Measurements from ENCODE around the gene SLC51B.

Gene SLC51B

DNA sequence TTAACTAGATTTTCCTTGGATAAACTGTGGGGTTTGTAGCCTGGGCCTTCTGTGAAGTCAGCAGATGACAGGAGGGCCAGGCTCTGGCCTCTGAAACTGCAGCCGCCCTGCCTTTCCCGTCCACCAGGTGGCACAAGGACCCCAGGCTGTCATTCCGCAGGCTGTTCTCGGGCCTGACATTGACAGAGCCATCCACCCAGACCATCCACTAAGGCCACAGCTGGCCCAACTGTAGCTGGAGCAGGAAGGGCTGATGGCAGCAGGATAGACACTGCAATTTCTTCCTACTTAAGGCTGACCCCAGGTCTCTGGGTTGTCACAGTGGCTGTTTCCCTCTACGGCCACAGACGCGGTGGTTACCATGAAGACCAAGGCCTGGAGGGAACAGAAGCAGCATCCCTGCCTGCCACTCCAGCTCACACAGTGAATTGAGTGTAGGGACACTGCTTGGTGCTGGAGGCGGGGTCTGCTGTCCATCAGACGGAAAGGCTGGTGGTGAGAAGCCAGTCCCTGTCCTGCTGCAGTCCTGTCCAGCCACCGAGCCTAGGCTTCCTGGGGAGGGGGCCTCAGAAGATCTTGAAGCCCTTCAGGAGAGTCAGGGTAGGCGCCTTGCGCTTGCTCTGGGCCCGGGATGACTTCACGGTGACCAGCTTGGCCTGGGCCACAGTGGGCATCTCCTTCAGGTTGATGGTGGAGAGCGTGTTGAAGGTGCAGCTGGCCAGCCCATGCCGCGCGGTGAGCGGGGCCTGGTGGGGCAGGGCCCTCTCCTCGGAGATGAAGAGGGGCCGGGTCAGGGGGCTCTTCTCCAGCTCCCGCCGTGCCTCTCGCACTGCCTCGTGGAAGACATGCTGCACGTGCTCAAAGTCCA lies 9.4 kb downstream of the SLC51B start:
- Histone ChIP-seq H3K27me3 (ENCODE audit: insufficient read depth, insufficient read length) (no peaks in the 10 kb centered on the region), H3K4me1 (ENCODE audit: insufficient read depth, insufficient read length) (no peaks in the 10 kb centered on the region), H3K9me3 (ENCODE audit: insufficient read depth, low read length) (no peaks in the 10 kb centered on the region), H3K9ac (ENCODE audit: insufficient read length, low read depth) (no peak overlapping the region), H3K36me3 (ENCODE audit: insufficient read depth, insufficient read length, low read length) (peaks cover 85% of the 10 kb centered on the region), H3K4me3 (ENCODE audit: insufficient read length, low read depth) (no peak overlapping the region)
- DNase-seq (ENCODE audit: low read depth, low spot score), result peak; percentile 46
- no peak for TF ChIP-seq ZNF274 (IDR thresholded peaks at IDR 0.05; ENCODE audit: low read depth, low read length)
- no peak for TF ChIP-seq YY1 (IDR thresholded peaks at IDR 0.05; ENCODE audit: insufficient read depth, insufficient read length)
- no peak for TF ChIP-seq SUZ12 (IDR thresholded peaks at IDR 0.05; ENCODE audit: extremely low read depth, insufficient read depth, insufficient read length)

DNA sequence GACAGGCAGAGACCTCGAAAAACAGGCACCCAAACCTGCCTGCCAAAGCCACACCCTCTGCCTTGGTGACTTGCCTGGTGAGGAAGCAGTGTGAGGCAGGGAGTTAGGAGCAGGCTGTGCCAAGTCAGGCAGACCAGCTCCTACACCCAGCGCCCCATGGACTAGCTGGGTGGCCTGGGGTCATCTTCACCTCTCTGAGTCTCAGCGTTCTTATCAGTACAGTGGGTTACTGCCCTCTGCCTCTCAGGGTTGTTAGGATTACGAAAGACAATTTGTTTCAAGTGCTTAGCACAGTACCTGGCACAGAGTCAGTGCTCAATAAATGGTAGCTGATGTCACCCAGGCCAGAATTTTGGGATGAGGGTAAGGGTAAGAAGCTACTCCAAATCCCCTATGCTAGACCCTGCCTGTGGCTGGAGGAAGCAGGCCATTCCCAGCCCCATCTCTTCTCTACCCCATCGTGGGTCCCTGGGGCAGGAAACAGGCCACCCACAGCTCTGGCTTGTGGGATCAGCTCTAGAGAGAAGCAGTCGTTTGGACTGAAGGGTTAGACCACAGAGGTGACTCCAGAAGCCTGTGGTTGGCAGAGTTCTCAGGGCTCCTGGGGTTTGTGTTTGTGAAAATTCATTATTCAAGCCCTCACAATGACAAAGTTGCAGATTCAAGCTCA lies 10.1 kb downstream of the SLC51B start:
- H3K9ac ChIP-seq (ENCODE audit: insufficient read length, low read depth), result no peak overlapping the region
- no peaks in the 10 kb centered on the region for H3K4me1 ChIP-seq (ENCODE audit: insufficient read depth, insufficient read length)
- TF ChIP-seq ZNF274 (IDR thresholded peaks at IDR 0.05; ENCODE audit: low read depth, low read length) (no peak), YY1 (IDR thresholded peaks at IDR 0.05; ENCODE audit: insufficient read depth, insufficient read length) (no peak), SUZ12 (IDR thresholded peaks at IDR 0.05; ENCODE audit: extremely low read depth, insufficient read depth, insufficient read length) (no peak)
- peaks cover 84% of the 10 kb centered on the region for H3K36me3 ChIP-seq (ENCODE audit: insufficient read depth, insufficient read length, low read length)
- no peaks in the 10 kb centered on the region for H3K27me3 ChIP-seq (ENCODE audit: insufficient read depth, insufficient read length)
- DNase-seq (ENCODE audit: low read depth, low spot score), result no peak
- no peak overlapping the region for H3K4me3 ChIP-seq (ENCODE audit: insufficient read length, low read depth)
- H3K9me3 ChIP-seq (ENCODE audit: insufficient read depth, low read length), result no peaks in the 10 kb centered on the region

DNA sequence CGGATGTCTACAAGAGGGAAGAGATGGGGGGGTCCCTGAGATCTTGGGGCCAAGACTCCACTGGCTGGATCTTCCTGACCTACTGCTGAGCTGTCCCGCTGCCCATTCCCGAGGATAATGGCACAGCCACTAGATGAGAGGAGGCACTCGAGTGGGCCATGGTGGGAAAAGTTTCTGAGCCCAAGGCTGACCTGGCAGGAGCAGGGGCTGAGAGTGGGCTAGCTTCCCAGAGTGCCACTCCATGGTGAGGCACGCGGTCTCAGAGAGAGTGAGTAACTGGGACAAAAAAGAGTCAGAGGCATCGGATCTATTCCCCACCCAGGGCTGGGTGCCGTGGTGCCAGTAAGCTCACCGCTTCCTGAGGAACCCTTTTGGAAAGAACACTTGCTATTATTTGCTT lies 10.9 kb downstream of the SLC51B start:
- H3K4me1 ChIP-seq (ENCODE audit: insufficient read depth, insufficient read length), result peaks cover 3% of the 10 kb centered on the region
- peaks cover 91% of the 10 kb centered on the region for H3K36me3 ChIP-seq (ENCODE audit: insufficient read depth, insufficient read length, low read length)
- no peaks in the 10 kb centered on the region for H3K9me3 ChIP-seq (ENCODE audit: insufficient read depth, low read length)
- no peaks in the 10 kb centered on the region for H3K27me3 ChIP-seq (ENCODE audit: insufficient read depth, insufficient read length)
- H3K9ac ChIP-seq (ENCODE audit: insufficient read length, low read depth), result no peak overlapping the region
- no peak for TF ChIP-seq ZNF274 (IDR thresholded peaks at IDR 0.05; ENCODE audit: low read depth, low read length)
- TF ChIP-seq SUZ12 (IDR thresholded peaks at IDR 0.05; ENCODE audit: extremely low read depth, insufficient read depth, insufficient read length), result no peak
- TF ChIP-seq YY1 (IDR thresholded peaks at IDR 0.05; ENCODE audit: insufficient read depth, insufficient read length), result no peak
- no peak for DNase-seq (ENCODE audit: low read depth, low spot score)
- no peak overlapping the region for H3K4me3 ChIP-seq (ENCODE audit: insufficient read length, low read depth)

DNA sequence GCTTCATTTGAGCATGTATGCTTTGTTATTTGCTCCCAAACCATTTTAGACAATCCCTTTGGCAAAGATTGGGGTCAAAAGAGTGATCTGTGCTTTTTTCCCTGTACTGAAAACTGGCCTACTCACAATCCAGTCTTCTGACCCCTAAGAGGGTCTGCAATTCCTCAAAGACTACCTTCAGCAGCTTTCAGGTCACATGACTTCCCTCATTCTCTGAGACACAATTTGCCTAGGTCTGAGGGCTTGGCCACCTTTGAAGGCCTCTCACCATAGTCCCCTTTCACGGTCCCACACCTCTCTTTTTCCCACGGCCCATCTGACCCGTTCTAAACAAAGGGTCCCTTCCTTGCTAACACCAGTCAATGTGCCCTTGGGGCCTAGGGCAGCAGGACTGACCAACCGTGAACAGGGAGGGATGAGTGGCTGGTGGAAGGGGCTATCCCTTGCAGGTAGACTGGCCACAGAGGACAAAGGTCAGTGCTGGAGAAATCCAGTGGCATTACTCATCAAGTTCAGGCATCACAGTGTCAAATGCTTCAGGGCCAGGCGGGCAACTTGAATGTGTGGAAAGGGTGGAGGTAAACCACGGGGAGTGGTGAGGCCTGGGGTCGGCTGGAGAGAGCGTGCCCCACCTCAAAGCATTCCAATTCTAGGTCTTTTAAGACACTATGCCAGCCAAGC lies 11.8 kb downstream of the SLC51B start:
- TF ChIP-seq SUZ12 (IDR thresholded peaks at IDR 0.05; ENCODE audit: extremely low read depth, insufficient read depth, insufficient read length), result no peak
- TF ChIP-seq ZNF274 (IDR thresholded peaks at IDR 0.05; ENCODE audit: low read depth, low read length), result no peak
- TF ChIP-seq YY1 (IDR thresholded peaks at IDR 0.05; ENCODE audit: insufficient read depth, insufficient read length), result no peak

DNA sequence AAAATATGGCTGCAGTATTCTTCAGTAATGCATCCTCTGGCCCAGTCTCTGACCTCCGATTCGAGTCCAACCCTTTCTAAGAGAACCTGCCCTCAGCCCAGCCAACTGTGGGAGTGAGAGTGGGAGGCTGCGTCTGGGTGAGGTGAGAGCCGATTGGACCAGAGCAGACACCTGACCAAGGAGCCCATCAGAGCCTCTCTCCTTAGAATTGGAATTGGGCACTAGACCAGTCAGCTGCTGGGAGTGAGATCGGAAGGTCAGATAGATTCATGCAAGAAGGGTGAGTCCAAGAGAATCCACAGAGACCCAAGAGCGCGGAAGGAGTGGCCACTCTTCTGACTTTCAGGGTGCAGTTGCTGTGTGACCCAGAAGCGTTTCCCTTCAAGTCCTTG lies 12.4 kb downstream of the SLC51B start:
- H3K36me3 ChIP-seq (ENCODE audit: insufficient read depth, insufficient read length, low read length), result peaks cover 87% of the 10 kb centered on the region
- peaks cover 3% of the 10 kb centered on the region for H3K4me1 ChIP-seq (ENCODE audit: insufficient read depth, insufficient read length)
- no peaks in the 10 kb centered on the region for H3K9me3 ChIP-seq (ENCODE audit: insufficient read depth, low read length)
- no peak for DNase-seq (ENCODE audit: low read depth, low spot score)
- no peak for TF ChIP-seq ZNF274 (IDR thresholded peaks at IDR 0.05; ENCODE audit: low read depth, low read length)
- TF ChIP-seq SUZ12 (IDR thresholded peaks at IDR 0.05; ENCODE audit: extremely low read depth, insufficient read depth, insufficient read length), result no peak
- TF ChIP-seq YY1 (IDR thresholded peaks at IDR 0.05; ENCODE audit: insufficient read depth, insufficient read length), result no peak
- no peaks in the 10 kb centered on the region for H3K27me3 ChIP-seq (ENCODE audit: insufficient read depth, insufficient read length)
- H3K4me3 ChIP-seq (ENCODE audit: insufficient read length, low read depth), result no peak overlapping the region
- H3K9ac ChIP-seq (ENCODE audit: insufficient read length, low read depth), result no peak overlapping the region

More for the DNA sequence above, 11.8 kb downstream of the SLC51B start:
- Histone ChIP-seq H3K27me3 (ENCODE audit: insufficient read depth, insufficient read length) (no peaks in the 10 kb centered on the region), H3K9me3 (ENCODE audit: insufficient read depth, low read length) (no peaks in the 10 kb centered on the region), H3K36me3 (ENCODE audit: insufficient read depth, insufficient read length, low read length) (peaks cover 87% of the 10 kb centered on the region), H3K4me3 (ENCODE audit: insufficient read length, low read depth) (no peak overlapping the region), H3K4me1 (ENCODE audit: insufficient read depth, insufficient read length) (peaks cover 3% of the 10 kb centered on the region), H3K9ac (ENCODE audit: insufficient read length, low read depth) (no peak overlapping the region)
- DNase-seq (ENCODE audit: low read depth, low spot score), result no peak

DNA sequence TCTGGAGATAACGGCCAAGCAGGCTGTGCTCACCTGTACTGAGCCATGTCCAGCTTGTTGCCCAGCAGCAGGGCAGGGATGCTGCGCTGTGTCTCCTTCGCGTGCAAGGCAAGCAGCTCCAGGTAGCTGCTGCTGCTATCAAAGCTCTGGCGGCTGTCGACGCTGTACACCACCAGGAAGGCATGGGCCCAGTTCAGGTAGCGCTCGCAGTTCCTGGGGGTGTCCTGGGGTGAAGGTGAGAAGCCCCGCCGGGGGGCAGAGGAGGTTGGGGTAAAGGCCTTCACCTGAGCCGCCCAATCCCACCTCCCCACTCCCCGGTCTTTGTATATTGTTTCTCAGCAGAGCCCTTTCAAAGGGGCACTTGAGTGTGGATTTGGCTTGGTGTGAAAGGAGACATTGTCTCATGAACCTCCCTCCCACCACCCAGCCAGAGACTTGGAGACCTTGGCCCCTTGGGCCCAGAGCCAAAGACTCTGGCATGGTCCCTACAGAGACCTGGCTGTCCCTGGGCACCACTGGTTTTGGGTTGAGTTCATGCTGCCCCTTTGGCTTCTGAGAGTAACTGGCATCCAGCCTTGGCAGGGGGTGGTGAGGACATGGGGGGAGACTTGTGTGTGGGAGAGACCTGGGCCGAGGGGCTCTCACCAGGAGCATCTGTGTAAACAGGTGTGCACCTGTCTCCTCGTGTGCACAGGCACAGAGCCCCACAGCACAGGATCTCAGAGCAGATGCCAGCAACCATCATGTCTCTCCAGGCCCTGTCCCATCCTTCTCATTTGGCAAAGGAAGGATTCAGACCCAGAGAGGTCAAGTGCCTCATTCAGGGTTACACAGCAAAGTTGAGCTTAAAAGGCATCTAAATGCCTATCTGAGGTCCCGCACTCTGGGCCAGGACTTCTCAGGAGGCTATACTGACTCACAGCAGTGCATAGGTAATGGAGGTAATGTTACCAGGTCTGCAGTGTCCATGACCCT lies 13.5 kb downstream of the SLC51B start:
- Histone ChIP-seq H3K4me3 (ENCODE audit: insufficient read length, low read depth) (no peak overlapping the region), H3K9ac (ENCODE audit: insufficient read length, low read depth) (no peak overlapping the region), H3K27me3 (ENCODE audit: insufficient read depth, insufficient read length) (no peaks in the 10 kb centered on the region), H3K36me3 (ENCODE audit: insufficient read depth, insufficient read length, low read length) (peaks cover 87% of the 10 kb centered on the region), H3K9me3 (ENCODE audit: insufficient read depth, low read length) (no peaks in the 10 kb centered on the region), H3K4me1 (ENCODE audit: insufficient read depth, insufficient read length) (peaks cover 3% of the 10 kb centered on the region)
- TF ChIP-seq YY1 (IDR thresholded peaks at IDR 0.05; ENCODE audit: insufficient read depth, insufficient read length), result no peak
- no peak for TF ChIP-seq SUZ12 (IDR thresholded peaks at IDR 0.05; ENCODE audit: extremely low read depth, insufficient read depth, insufficient read length)
- no peak for TF ChIP-seq ZNF274 (IDR thresholded peaks at IDR 0.05; ENCODE audit: low read depth, low read length)
- DNase-seq (ENCODE audit: low read depth, low spot score), result no peak
